ENCODE data around the gene TMED10.
A peak's percentile ranks its signal among the peaks of the same experiment; 100 is the strongest.

Gene TMED10

DNA sequence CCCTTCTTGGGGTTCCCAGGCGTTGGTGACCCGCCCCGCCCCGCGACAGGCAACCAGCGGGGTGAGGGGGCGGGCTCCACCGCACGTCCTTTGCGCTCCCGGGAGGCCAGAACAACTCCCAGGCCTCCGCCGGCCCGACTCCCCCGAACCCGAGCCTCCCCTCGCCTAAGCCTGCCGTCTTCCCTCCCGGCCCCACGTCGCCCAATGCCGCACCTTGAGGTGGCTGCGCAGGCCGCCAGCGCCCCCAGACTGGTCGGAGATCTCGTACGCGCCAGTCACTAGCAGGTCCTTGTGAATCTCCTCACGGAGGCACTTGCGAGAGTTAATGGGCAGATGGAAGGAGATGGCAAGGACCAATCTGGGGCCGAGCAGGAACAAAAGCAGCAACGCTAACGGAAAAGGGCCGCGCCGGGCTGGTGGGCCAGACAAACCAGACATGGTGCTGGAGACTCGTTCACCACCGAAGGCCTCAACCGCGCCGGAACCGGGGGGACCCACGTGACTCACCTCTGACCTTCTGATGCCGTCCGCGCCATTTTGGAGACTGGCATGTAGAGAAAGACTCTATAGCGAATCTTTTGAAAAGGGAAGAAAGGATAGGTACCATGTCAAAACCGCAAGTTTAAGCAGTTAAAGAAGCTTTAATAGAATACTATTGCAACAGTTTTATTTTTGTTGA lies at the start of gene TMED10:
TMED10 (minus strand) TSS at position 471 of the 679 bp plus-strand sequence; CDS start at position 438, 33 bp downstream.
- TF ChIP-seq, protein P1, sequence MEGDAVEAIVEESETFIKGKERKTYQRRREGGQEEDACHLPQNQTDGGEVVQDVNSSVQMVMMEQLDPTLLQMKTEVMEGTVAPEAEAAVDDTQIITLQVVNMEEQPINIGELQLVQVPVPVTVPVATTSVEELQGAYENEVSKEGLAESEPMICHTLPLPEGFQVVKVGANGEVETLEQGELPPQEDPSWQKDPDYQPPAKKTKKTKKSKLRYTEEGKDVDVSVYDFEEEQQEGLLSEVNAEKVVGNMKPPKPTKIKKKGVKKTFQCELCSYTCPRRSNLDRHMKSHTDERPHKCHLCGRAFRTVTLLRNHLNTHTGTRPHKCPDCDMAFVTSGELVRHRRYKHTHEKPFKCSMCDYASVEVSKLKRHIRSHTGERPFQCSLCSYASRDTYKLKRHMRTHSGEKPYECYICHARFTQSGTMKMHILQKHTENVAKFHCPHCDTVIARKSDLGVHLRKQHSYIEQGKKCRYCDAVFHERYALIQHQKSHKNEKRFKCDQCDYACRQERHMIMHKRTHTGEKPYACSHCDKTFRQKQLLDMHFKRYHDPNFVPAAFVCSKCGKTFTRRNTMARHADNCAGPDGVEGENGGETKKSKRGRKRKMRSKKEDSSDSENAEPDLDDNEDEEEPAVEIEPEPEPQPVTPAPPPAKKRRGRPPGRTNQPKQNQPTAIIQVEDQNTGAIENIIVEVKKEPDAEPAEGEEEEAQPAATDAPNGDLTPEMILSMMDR (conservative IDR thresholded peaks at IDR 0.05; ENCODE audit: low read depth, low read length) = no peak
- Histone ChIP-seq H3K9ac (peak within 1 kb of the TSS; percentile 93), H3K27ac (peak within 1 kb of the TSS; percentile 95), H3K79me2 (ENCODE audit: insufficient read depth, low read depth) (peaks cover 39% of the 10 kb centered on the region), H3K36me3 (ENCODE audit: insufficient read depth) (no peaks in the 10 kb centered on the region), H2AFZ (ENCODE audit: low read depth) (peak within 1 kb of the TSS; percentile 79), H3K4me2 (peak within 1 kb of the TSS; percentile 66; the same call in 1 of the 2 replicates), H3K4me1 (ENCODE audit: low read depth, poor library complexity, severe bottlenecking) (peaks cover 23% of the 10 kb centered on the region), H4K20me1 (ENCODE audit: insufficient read depth) (no peaks in the 10 kb centered on the region), H3K4me3 (IDR thresholded peaks at IDR 0.05; ENCODE audit: insufficient read depth, low read depth, low read length) (no peak within 1 kb of the TSS), H3K27me3 (ENCODE audit: insufficient read depth, low read depth) (no peaks in the 10 kb centered on the region)

DNA sequence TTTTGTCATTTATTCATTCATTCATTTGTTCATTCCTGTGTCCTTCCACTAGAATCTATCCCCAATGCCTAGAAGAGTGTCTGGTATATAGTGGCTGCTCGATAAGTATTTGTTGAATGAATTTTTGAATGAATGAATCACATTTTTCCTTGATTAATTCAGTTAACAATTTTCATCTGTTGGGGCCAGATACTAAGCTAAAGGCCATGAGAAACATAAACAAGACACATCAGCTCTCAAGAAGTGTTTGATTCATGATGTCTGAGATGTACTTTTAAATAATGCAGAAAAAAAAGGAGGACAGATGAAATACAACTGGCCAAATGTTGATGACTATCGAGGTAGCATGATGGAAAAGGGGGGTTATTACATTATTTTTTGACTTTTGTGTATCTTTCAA lies 48.1 kb upstream of the TMED10 start:
- Histone ChIP-seq H3K9ac (no peak overlapping the region), H3K4me3 (IDR thresholded peaks at IDR 0.05; ENCODE audit: insufficient read depth, low read depth, low read length) (no peak overlapping the region), H3K79me2 (ENCODE audit: insufficient read depth, low read depth) (no peaks in the 10 kb centered on the region), H3K27me3 (ENCODE audit: insufficient read depth, low read depth) (no peaks in the 10 kb centered on the region), H2AFZ (ENCODE audit: low read depth) (no peak overlapping the region), H3K4me2 (no peak overlapping the region), H3K36me3 (ENCODE audit: insufficient read depth) (no peaks in the 10 kb centered on the region), H3K4me1 (ENCODE audit: low read depth, poor library complexity, severe bottlenecking) (peaks cover 22% of the 10 kb centered on the region), H3K27ac (no peak overlapping the region), H4K20me1 (ENCODE audit: insufficient read depth) (no peaks in the 10 kb centered on the region)
- TF ChIP-seq, protein P1 (conservative IDR thresholded peaks at IDR 0.05; ENCODE audit: low read depth, low read length) = no peak

DNA sequence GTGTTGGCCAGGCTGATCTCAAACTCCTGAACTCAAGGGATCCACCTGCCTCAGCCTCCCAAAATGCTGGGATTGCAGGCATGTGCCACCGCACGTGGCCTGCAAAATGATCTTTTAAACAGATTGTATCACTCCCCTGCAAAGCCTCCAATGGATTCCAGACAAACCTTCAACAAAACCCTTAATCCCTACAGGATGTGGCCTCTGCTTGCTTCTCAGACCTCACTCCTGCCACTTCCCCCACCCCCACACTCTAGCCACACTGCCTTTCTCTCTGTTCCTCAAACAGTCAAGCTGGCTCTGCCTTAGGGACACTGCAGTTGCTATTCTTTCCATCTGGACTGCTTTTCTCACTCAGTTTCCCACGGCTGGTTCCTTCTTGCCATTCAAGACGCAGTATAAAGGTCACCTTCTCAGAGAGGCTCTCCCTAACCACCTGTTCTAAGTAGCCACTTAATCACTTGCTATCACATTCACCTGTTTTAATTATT lies 47.3 kb upstream of the TMED10 start:
- TF ChIP-seq, protein P1 (conservative IDR thresholded peaks at IDR 0.05; ENCODE audit: low read depth, low read length) = no peak
- no peak overlapping the region for H3K4me2 ChIP-seq
- no peaks in the 10 kb centered on the region for H4K20me1 ChIP-seq (ENCODE audit: insufficient read depth)
- H3K9ac ChIP-seq = no peak overlapping the region
- peaks cover 13% of the 10 kb centered on the region for H3K4me1 ChIP-seq (ENCODE audit: low read depth, poor library complexity, severe bottlenecking)
- no peaks in the 10 kb centered on the region for H3K79me2 ChIP-seq (ENCODE audit: insufficient read depth, low read depth)
- no peak overlapping the region for H3K27ac ChIP-seq
- no peaks in the 10 kb centered on the region for H3K27me3 ChIP-seq (ENCODE audit: insufficient read depth, low read depth)
- H2AFZ ChIP-seq (ENCODE audit: low read depth) = no peak overlapping the region
- H3K36me3 ChIP-seq (ENCODE audit: insufficient read depth) = no peaks in the 10 kb centered on the region
- H3K4me3 ChIP-seq (IDR thresholded peaks at IDR 0.05; ENCODE audit: insufficient read depth, low read depth, low read length) = no peak overlapping the region

DNA sequence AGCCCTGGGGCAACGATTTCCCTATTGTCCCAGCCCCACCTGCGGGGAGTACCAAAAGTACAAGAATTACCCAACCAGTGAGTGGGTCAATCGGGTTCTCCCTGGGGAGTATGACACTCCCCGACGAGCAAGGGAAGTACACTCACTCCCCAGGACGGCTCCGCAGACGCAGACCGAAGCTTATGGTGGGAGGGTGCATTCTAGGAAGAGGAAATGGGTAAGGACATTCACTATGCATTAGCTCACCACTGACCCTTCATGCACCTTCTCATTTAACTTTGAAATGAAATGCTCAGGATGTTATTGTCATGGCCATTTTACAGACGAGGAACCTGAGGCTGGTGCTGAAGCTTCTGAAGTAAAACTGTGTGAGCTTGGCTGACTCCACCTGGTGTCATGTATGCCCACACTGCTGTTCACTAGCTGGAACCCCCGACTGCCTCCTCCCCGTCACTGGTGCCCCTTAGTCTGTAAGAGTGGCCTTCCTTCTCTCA lies 45.8 kb upstream of the TMED10 start:
- H3K36me3 ChIP-seq (ENCODE audit: insufficient read depth) = no peaks in the 10 kb centered on the region
- no peaks in the 10 kb centered on the region for H3K27me3 ChIP-seq (ENCODE audit: insufficient read depth, low read depth)
- H3K4me2 ChIP-seq = no peak overlapping the region
- peaks cover 4% of the 10 kb centered on the region for H3K4me1 ChIP-seq (ENCODE audit: low read depth, poor library complexity, severe bottlenecking)
- TF ChIP-seq, protein P1 (conservative IDR thresholded peaks at IDR 0.05; ENCODE audit: low read depth, low read length) = no peak
- H4K20me1 ChIP-seq (ENCODE audit: insufficient read depth) = no peaks in the 10 kb centered on the region
- no peak overlapping the region for H3K27ac ChIP-seq
- H2AFZ ChIP-seq (ENCODE audit: low read depth) = no peak overlapping the region
- H3K79me2 ChIP-seq (ENCODE audit: insufficient read depth, low read depth) = no peaks in the 10 kb centered on the region
- no peak overlapping the region for H3K4me3 ChIP-seq (IDR thresholded peaks at IDR 0.05; ENCODE audit: insufficient read depth, low read depth, low read length)
- no peak overlapping the region for H3K9ac ChIP-seq
